CD14-positive monocyte (primary cell): Measurements from ENCODE around the gene ADAMTSL1. TPM values are rescaled to one million over a fixed set of nuclear protein-coding genes. Genes with fewer than 3 reads are reported as not detected.

ENCODE experiments used
- DNase-seq, 3 donors: peaks; one replicate each; pipeline ENCODE4 v3.0.0-alpha.2; 2011 to 2022
- H2AFZ ChIP-seq: 2 replicates; pipeline ENCODE4 v1.6.0; 2012; ENCODE audit warnings: mild to moderate bottlenecking, low read depth, low read length, inconsistent platforms; ENCODE audit not compliant: insufficient read depth, poor library complexity, severe bottlenecking
- H3K27ac ChIP-seq, 2 donors: 1 replicate in 1 of 2; 2 replicates in 1 of 2; pipeline ENCODE4 v1.5.1; 2012 to 2013; ENCODE audit warnings: low read length in 2 of 2, control low read depth in 1 of 2, inconsistent platforms in 1 of 2, low read depth in 1 of 2, mild to moderate bottlenecking in 1 of 2
- H3K27me3 ChIP-seq, 2 donors: one replicate each; pipeline versions ENCODE4 v1.6.0 to v1.6.1; 2011 to 2013; ENCODE audit warnings: low read length in 2 of 2; ENCODE audit not compliant: control insufficient read depth in 2 of 2, insufficient read depth in 2 of 2
- H3K36me3 ChIP-seq, 2 donors: replicated peaks in 1 of 2; 1 replicate in 1 of 2; 2 replicates in 1 of 2; pipeline versions ENCODE4 v1.5.1 to v1.6.1; 2012 to 2013; ENCODE audit warnings: low read length in 2 of 2, control low read depth in 1 of 2, inconsistent platforms in 1 of 2, mild to moderate bottlenecking in 1 of 2; ENCODE audit not compliant: insufficient read depth in 2 of 2, control insufficient read depth in 1 of 2
- H3K4me1 ChIP-seq, 2 donors: 1 replicate in 1 of 2; 2 replicates in 1 of 2; pipeline versions ENCODE4 v1.5.1 to v1.6.1; 2012 to 2013; ENCODE audit warnings: low read length in 2 of 2, control low read depth in 1 of 2, inconsistent platforms in 1 of 2, mild to moderate bottlenecking in 1 of 2, moderate library complexity in 1 of 2; ENCODE audit not compliant: insufficient read depth in 2 of 2, control insufficient read depth in 1 of 2
- H3K4me2 ChIP-seq: replicated peaks from 2 replicates; pipeline ENCODE3; 2012; ENCODE audit warnings: low read length, moderate library complexity, mild to moderate bottlenecking; ENCODE audit not compliant: poor library complexity, severe bottlenecking; ENCODE audit errors: extremely low read depth
- H3K4me3 ChIP-seq, 3 experiments: fragments of 200-600 bp in 1 of 3; sonication (generic) in 1 of 3; replicated peaks in 1 of 3; 1 replicate in 2 of 3; 2 replicates in 1 of 3; pipeline ENCODE4 v1.5.1; 2011 to 2013; ENCODE audit warnings: low read length in 3 of 3, mild to moderate bottlenecking in 3 of 3, control low read depth in 2 of 3, low read depth in 2 of 3, inconsistent platforms in 1 of 3, moderate library complexity in 1 of 3
- H3K79me2 ChIP-seq: 2 replicates; pipeline ENCODE4 v1.6.0; 2012; ENCODE audit warnings: mild to moderate bottlenecking, control low read depth, inconsistent platforms, low read length, moderate library complexity; ENCODE audit not compliant: insufficient read depth
- H3K9ac ChIP-seq: 2 replicates; pipeline ENCODE4 v1.6.0; 2017; ENCODE audit warnings: low read length, mild to moderate bottlenecking; ENCODE audit not compliant: insufficient read depth, poor library complexity, severe bottlenecking
- H3K9me3 ChIP-seq, 2 donors: replicated peaks in 1 of 2; 1 replicate in 1 of 2; 2 replicates in 1 of 2; pipeline versions ENCODE4 v1.5.1 to v1.6.1; 2012 to 2013; ENCODE audit warnings: low read length in 2 of 2, control low read depth in 1 of 2; ENCODE audit not compliant: control insufficient read depth in 1 of 2, insufficient read depth in 1 of 2
- H4K20me1 ChIP-seq: 2 replicates; pipeline ENCODE4 v1.6.0; 2012; ENCODE audit warnings: mild to moderate bottlenecking, low read length, control low read depth, moderate library complexity; ENCODE audit not compliant: insufficient read depth
- H3K27ac Mint-ChIP-seq, 7 donors: one replicate each; pipeline ENCODE4 v1.8.0; 2020; ENCODE audit warnings: mild to moderate bottlenecking in 7 of 7, mixed read lengths in 7 of 7, moderate library complexity in 6 of 7, inconsistent platforms in 2 of 7
- H3K27me3 Mint-ChIP-seq, 3 donors: one replicate each; pipeline ENCODE4 v1.8.0; 2021 to 2022; ENCODE audit warnings: low read depth in 3 of 3, mild to moderate bottlenecking in 3 of 3, mixed read lengths in 3 of 3, moderate library complexity in 3 of 3, inconsistent platforms in 1 of 3
- H3K36me3 Mint-ChIP-seq, 2 donors: one replicate each; pipeline ENCODE4 v1.8.0; 2020; ENCODE audit warnings: mixed read lengths in 2 of 2, inconsistent platforms in 1 of 2, mild to moderate bottlenecking in 1 of 2
- H3K4me1 Mint-ChIP-seq: one replicate; pipeline ENCODE4 v1.8.0; 2020; ENCODE audit warnings: mild to moderate bottlenecking, mixed read lengths
- H3K4me3 Mint-ChIP-seq, 2 donors: one replicate each; pipeline ENCODE4 v1.8.0; 2020; ENCODE audit warnings: mild to moderate bottlenecking in 2 of 2, mixed read lengths in 2 of 2, moderate library complexity in 1 of 2
- H3K9me3 Mint-ChIP-seq, 7 donors: one replicate each; pipeline ENCODE4 v1.8.0; 2020 to 2022; ENCODE audit warnings: mixed read lengths in 7 of 7, mild to moderate bottlenecking in 6 of 7, moderate library complexity in 6 of 7, inconsistent platforms in 2 of 7
- CTCF ChIP-seq: fragments of 200-600 bp; IDR thresholded peaks from one replicate; pipeline ENCODE4 v1.8.0; 2022; ENCODE audit warnings: antibody characterized with exemption, mild to moderate bottlenecking
- WGBS: methylation state at CpG from one replicate; pipeline ENCODE4 v1.1.5; 2013; ENCODE audit warnings: missing lambda C conversion rate; ENCODE audit not compliant: insufficient coverage; 5-methylcytosine and 5-hydroxymethylcytosine counted together
- intact Hi-C, 2 donors: fragments of 100-400 bp; cut with micrococcal nuclease; formaldehyde crosslinking; loops; one replicate each; pipeline versions ENCODE4 v1.15.0 to v1.15.1; 2023
- polyA plus RNA-seq, 3 donors: library from polyadenylated mRNA; depleted of rRNA in 1 of 3; unstranded in 2 of 3; stranded (reverse) in 1 of 3; fragments of 300-500 nt in 2 of 3; fragments of >200 nt in 1 of 3; fragmentation: Illumina TruSeq in 2 of 3; gene quantifications; 1 replicate in 2 of 3; 2 replicates in 1 of 3; pipeline ENCODE4 v1.2.3, GENCODE V29; 2012 to 2021

The ADAMTSL1 gene
- polyA plus RNA-seq, 3 donors = not detected

GRCh38 chr9:18708429-18708828 lies 234.5 kb downstream of the ADAMTSL1 start:
- no peak overlapping the region for H3K27ac ChIP-seq
- H3K4me1 ChIP-seq = no peaks in the 10 kb centered on the region
- Mint-ChIP-seq H3K36me3 (no peaks in the 10 kb centered on the region), H3K9me3 (peaks cover 2 to 9% (median 3%) of the 10 kb centered on the region in 7 donors), H3K4me3 (no peak overlapping the region), H3K4me1 (no peaks in the 10 kb centered on the region), H3K27ac (no peak overlapping the region), H3K27me3 (peaks cover 0 to 2% (median 1%) of the 10 kb centered on the region in 3 donors)
- H3K4me2 ChIP-seq = no peak overlapping the region
- H3K4me3 ChIP-seq = no peak overlapping the region
- intact Hi-C loops = no loop called here
- no peak for TF ChIP-seq CTCF
- no peaks in the 10 kb centered on the region for H3K36me3 ChIP-seq
- no peaks in the 10 kb centered on the region for H4K20me1 ChIP-seq
- no peak overlapping the region for H2AFZ ChIP-seq
- H3K9me3 ChIP-seq = no peaks in the 10 kb centered on the region
- H3K79me2 ChIP-seq = no peaks in the 10 kb centered on the region
- H3K9ac ChIP-seq = no peak overlapping the region
- 94% methylated on average over 3 of the region's 4 CpGs for WGBS
- DNase-seq = no peak
- H3K27me3 ChIP-seq = no peaks in the 10 kb centered on the region

- H3K36me3 Mint-ChIP-seq = no peaks in the 10 kb centered on the region
- no peak for DNase-seq
- 100% methylated on average over 1 of the region's 1 CpG for WGBS
- Histone ChIP-seq H2AFZ (no peak overlapping the region), H3K4me1 (no peaks in the 10 kb centered on the region), H3K4me2 (no peak overlapping the region), H3K9me3 (no peaks in the 10 kb centered on the region), H3K36me3 (no peaks in the 10 kb centered on the region), H3K27me3 (no peaks in the 10 kb centered on the region), H3K27ac (no peak overlapping the region), H3K4me3 (no peak overlapping the region), H4K20me1 (no peaks in the 10 kb centered on the region), H3K79me2 (no peaks in the 10 kb centered on the region), H3K9ac (no peak overlapping the region)
- H3K27ac Mint-ChIP-seq = peak overlapping the region in 1 of 7 donors; percentile 6
- intact Hi-C loops = no loop called here
- TF ChIP-seq CTCF = no peak
- H3K9me3 Mint-ChIP-seq = peaks cover 0 to 9% (median 3%) of the 10 kb centered on the region in 7 donors
- no peak overlapping the region for H3K4me3 Mint-ChIP-seq
- H3K27me3 Mint-ChIP-seq = peaks cover 0 to 2% (median 1%) of the 10 kb centered on the region in 3 donors
- H3K4me1 Mint-ChIP-seq = no peaks in the 10 kb centered on the region
Measured at GRCh38 chr9:18710065-18710464, 236.1 kb downstream of the ADAMTSL1 start.
